Measurements from ENCODE around the gene KIAA0753.

The KIAA0753 gene

GRCh38 chr17:6547336-6547735, 93.2 kb downstream of the KIAA0753 start:
- DNase-seq (ENCODE audit: low spot score): no peak

GRCh38 chr17:6546069-6546718, 94.3 kb downstream of the KIAA0753 start:
- peak; percentile 80 for DNase-seq (ENCODE audit: low spot score)

GRCh38 chr17:6545291-6545690, 95.2 kb downstream of the KIAA0753 start:
- DNase-seq (ENCODE audit: low spot score): no peak

DNA sequence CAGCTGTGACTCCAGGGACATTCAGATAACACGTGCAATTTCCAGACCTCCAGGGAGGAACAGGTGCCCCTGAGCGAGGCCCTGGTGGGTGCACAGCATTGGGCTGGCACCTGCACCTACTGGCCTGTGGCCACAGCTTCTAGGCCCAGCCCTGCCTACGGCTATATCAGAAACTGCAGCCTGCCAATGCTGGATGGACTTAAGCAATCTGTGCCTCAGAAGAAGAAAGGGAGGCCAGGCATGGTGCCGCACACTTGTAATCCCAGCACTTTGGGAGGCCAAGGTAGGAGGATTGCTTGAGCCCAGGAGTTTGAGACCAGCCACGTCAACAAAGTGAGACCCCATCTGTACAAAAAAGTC, 96.5 kb downstream of the KIAA0753 start:
- DNase-seq (ENCODE audit: low spot score): no peak

DNA sequence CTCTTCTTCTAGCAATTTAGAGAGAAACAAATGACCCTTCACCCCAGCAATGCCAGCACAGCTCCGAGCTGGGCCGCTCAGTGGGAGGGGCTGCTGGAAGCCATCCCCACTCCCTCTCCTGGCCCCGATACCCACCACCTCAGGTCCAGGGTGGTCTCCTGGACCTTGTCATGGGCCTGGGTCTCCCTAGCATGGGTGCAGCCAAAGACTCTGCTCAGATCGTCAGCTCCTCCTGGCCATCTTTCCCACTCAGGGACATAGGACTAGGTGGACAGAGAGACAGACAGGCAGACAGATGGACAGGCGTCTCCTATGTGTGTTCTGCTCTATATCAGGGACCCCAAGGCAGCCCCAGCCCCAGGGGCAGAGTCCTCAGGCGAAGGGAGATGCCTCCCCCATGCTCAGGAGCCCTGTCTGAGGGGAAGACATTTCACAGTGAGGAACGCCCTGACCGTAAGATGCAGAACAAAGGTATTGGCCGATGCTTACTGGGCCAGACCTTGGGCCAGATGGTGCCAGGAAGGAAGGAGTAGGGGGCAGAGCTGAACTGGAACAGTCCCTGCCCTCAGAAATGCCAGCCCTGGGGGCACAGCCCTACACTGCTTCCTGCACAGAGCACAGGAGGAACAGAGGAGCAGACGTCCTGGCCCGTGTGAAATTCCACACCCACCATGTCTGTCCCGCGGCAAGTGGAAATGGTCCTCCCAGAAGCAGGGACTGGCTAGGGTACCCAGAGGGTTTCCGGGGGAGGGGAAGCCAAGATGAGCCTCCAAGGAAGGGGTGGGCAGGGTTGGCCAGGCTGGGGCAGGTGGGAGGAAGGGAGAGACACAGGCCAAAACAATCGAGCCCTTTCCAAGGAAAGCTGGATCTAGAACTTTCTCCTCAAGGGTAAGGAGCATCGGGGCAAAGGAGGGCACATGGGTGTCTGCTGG, 97.2 kb downstream of the KIAA0753 start:
- no peak for DNase-seq (ENCODE audit: low spot score)

DNA sequence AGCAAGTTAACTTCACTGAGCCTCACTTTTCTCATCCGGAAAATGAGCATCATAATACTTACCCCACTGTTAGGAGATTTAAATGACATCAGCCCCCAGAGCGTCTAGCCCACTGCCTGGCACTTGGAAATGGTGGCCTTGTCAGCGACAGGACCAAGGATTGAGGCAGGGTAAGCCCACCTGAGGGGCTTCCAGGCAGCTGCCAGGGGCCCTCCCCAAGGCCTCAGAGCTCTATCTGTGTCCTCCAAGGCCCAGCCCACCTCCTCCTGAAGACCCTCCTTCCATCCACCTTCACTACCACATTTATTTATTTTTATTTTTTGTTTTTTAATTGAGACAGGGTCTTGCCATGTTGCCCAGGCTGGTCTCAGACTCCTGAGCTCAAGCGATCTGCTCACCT, 97.9 kb downstream of the KIAA0753 start:
- DNase-seq (ENCODE audit: low spot score): no peak

DNA sequence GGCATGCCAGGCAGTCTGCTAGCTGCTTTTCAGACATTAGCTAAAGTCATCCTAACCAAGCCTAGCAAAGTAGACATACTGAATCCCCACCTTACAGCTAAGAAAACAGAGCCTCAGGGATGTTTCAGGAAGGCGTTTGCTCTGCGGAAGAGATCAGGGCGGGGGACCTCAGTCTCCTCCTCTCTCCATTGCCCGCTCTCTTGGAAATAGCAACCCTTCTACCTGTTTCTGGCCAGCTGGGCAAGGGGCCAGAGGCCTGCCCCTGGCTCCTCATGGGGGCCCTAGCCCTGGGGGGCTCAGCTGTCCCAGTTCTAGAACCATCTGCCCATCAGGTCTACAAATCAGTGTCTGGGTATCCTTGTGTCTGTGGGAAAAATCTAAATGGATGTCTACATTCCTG, 98.6 kb downstream of the KIAA0753 start:
- no peak for DNase-seq (ENCODE audit: low spot score)

DNA sequence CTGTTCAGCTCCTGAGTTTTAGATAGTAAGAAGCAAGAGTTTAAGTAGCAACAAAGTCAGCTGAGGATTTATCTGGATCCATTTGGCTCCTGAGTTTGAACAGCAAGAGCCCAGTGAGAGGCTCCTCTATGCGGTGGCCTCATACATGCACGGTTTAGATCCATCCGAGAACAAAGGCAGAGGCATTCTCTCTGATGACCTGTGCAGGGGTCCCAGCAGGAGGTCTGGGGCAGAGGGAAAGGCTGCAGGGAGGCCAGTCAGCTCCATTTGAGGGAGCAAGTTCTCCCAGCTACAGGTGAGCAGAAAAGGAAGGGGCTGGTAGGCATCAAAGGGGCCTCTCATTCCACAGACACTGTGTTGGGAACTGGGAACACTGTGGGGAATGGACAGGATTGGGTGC, 100.6 kb downstream of the KIAA0753 start:
- DNase-seq (ENCODE audit: low spot score): no peak

DNA sequence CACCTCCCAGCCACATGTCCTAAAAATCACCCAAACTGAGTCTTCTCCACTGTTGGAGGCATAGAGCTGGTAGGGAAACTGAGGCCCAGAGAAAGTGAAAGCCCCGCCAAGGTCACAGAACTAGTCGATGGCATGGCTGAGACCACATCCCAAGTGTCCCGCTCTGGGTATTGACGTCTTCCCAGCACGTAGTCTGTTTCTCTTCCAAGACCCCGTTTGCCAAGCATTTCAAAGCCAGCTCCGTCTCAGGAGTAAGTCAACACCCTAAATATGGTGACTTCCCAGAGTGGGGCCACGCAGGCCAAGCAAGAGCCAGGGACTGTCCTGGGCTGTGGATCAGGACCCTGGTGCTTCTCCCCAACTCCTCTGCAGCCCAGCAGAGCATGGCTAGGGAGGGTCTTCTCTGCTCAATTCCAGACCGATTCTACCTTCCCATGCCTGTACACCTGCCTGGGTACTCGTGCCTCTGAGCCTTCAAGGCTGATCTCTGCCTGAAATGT, 103.9 kb downstream of the KIAA0753 start:
- DNase-seq (ENCODE audit: low spot score): no peak

GRCh38 chr17:6536053-6536452, 104.5 kb downstream of the KIAA0753 start:
- no peak for DNase-seq (ENCODE audit: low spot score)

DNA sequence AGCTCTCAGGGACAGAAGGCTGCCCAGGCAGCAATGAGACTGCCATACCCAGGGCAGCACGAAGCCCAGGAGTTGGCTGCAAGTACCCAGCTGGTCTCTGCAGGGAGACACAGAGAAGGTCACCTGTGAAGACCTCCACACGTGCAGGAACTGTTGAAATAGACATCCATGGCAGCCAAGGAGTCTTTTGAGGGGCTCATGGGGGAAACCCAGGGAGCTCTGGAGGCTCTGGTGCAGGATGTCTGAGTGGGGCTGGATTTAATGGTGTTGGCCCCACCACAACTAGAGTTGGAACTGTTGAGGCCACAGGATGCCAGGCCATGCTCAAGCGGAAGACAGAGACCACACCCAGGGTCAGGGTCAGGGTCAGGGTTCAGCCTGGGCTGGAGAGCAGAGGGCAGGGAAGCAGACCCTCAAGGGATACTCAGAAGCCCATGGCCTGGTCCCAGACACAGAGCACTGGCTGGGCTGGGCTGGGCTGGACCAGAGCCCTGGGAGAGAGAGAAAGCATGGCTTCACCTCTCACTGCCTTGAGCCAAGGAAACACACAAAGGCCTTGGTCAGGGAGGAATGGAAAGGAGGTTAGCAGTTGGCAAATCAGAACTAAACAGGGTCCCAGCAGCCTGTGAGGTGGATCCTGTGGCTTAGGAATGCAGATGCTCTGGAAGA, 105.5 kb downstream of the KIAA0753 start:
- DNase-seq (ENCODE audit: low spot score): no peak

DNA sequence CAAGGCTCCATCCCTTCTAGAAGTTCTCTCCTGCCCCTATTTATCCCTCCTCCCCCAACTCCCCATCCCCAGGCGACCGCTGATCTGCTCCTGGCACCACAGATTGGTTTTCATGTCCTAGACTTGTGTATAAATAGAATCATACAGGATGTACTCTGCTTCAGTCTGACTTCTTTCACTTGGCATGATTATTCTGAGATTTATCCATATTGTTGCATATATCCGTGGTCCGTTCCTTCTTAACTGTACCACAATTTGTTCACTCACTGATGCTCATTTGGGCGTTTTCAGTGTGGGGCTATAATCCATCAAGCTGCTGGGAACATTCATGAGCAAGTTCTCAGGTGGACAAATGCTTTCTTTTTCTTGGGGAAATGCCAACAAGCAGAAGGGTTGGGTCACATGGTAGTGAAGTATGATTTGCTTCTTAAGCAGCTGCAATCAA, 108.0 kb downstream of the KIAA0753 start:
- no peak for DNase-seq (ENCODE audit: low spot score)

GRCh38 chr17:6531575-6531974, 108.9 kb downstream of the KIAA0753 start:
- DNase-seq (ENCODE audit: low spot score): no peak

- no peak for DNase-seq (ENCODE audit: low spot score)
These were observed 110.1 kb downstream of the KIAA0753 start for GRCh38 chr17:6530324-6530920.

- no peak for DNase-seq (ENCODE audit: low spot score)
These were observed 112.0 kb downstream of the KIAA0753 start for GRCh38 chr17:6528557-6528956.

Data from AG20443 (cell line).